ENCODE data around the gene FAF1.

FAF1 gene

DNA sequence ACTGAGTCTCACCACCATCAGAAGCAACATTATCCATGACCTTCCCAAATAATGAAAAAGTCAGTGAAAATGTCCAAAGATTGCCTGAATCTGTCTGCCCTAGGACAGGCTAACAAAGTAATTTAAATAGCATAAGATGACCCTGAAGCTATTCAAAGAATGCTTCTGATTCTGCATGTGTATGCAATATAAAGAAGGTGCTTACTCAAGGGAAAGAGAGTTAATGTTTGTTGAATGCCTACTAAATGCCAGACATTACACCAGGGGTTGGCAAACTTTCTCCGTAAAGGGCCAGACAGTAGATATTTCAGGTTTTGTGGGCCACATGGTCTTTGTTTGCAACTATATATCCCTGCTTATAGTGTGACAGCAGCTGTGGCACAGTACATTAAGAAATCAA, 314.9 kb downstream of the FAF1 start:
- no peak for DNase-seq

DNA sequence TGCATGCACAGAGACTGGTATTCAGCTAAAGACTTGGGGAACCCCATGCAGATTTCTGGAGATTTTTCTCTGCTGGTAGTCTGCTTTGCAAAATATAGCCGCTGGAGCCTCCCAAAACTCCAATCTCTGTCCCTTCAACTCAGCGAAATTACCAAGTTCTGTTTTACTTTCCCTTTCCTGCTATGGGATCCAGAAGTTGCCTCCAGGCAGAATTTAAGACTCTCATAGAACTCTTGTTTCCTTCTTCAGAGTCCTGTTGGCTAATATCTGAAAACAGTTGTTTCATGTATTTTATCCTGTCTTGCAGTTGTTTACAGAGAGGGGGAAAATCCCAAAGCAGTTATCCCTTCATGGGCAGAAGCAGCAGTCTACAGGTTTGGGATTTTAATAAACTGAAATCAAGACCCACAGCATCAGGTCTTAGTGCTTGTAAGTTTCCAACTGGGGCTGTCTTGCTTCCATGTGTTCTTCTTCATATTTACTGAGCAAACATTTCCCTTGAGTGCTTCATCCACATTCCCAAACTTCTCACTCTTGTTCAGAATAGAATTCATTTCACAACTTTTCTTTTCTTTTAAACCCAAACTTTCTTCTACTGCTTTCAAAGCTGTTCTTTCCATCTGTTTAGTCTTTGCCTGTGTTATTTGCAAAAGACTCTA, 315.5 kb downstream of the FAF1 start:
- no peak for DNase-seq

DNA sequence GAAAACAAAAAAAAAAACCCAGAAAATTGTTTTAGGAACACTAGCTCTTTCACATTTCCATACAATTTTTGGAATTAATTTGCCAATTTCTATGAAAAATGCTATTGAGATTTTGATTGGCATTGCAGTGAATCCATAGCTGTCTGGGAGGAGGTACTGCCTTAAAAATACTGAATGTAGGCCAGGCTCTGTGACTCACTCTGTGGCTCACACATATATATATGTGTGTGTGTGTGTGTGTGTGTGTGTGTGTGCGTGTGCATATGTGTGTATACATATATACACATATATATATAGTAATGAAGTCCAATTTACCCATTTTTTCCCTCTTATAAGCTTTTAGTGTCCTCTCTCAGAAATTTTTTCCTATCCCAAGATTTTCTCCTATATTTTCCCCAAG, 322.6 kb downstream of the FAF1 start:
- no peak for DNase-seq

DNA sequence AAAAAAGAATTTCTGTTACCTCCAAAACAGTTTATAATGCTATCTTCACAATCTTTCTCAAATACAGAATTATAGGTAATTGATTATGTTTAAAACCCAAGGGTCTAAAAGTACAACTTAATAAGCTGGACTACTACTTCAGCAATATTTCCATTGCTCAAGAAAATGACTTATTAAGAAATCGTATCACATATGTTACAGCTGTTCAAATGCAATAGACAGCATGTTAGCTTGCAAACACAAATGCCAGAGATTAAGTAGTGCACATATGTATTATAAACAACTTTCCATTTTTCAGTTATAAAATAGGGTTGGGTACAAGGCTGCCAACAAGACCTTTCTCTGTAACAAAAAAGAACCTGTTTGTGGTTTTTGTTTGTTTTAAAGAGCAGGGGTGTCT, 325.8 kb downstream of the FAF1 start:
- no peak for DNase-seq

DNA sequence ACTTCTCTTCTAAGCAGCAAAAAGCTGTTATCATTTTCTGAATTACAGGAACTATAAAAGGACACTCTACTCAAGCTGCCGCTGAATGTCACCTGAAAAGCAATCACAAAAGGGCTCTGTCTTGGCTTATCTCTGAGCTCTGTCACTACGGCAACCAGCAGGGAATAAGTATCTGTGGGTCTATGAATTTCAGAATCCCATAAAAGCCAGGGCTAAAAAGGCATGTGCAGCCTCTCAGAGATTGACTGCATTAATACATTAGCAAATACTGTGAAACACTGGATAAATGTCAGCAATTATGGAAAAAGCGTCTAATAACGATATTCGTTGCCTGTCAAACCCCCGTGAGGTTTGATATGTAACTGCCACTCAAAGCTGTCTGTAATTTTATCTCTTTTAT, 326.6 kb downstream of the FAF1 start:
- peak in 1 of 56 donors; percentile 8 for DNase-seq

DNA sequence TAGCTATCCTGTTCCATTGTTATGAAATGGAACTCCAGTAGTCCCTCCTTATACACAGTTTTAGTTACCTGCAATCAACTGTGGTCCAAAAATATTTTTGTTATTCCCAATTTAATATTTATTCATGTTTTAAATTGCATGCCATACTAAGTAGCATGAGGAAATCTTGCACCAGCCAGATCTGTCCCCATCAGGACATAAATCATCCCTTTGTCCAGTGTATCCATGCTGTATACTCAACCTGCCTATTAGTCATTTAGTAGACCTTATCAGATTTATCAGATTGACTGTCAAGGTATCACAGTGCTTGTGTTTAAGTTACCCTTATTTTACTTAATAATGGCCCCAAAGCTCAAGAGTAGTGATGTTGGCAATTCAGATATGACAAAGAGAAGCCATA, 328.9 kb downstream of the FAF1 start:
- DNase-seq: no peak

DNA sequence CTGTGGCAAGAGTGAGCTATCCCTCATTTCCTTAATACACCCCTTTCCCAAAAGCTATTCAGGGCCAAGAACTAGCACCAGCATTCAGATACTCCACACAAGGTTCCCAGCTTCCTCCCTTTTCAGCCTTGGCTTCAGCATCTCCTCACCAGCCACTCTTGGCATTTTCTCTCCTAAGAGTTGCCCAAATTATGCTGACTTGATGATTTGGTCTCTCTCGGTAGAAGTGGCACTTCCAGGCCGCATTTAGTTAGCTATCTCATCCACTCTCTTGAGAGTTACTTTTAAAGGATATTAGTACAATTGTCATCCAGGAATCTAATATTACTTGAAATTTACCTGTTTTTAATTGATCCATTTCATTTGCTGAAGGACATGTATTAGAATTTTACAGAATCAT, 337.8 kb downstream of the FAF1 start:
- DNase-seq: no peak

DNA sequence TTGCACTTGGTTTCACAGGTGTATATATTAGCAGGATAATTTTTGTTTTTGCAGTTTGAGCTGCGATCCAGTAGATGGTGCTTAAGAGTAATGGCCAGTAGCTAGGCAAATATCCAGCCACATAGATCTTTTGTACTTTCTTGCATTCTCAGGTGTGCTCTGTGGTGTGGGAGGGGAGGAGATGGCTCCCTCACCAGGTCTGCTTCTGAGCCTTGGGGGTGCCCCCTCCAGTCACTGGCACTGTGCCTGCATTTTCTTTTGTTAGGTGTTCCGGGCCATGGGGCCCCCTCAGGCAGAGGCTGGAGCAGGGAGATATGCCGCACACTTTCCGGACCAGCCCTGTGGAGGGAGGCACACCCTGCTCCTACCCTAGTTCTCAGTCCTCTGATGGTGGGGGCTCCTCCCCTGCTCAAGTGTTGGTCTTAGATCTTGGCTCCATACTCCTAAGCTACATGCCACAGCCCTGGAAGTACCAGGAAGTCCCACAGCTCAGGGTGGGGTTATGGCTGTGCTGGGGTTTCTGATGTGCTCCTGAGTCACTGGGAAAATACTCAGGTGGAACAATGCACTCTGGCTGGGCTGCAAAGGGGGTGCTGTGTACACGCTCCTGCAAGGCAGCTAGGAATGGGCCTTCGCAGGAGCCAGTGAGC, 339.3 kb downstream of the FAF1 start:
- DNase-seq: peak in 2 of 56 donors; percentile 14 to 15

DNA sequence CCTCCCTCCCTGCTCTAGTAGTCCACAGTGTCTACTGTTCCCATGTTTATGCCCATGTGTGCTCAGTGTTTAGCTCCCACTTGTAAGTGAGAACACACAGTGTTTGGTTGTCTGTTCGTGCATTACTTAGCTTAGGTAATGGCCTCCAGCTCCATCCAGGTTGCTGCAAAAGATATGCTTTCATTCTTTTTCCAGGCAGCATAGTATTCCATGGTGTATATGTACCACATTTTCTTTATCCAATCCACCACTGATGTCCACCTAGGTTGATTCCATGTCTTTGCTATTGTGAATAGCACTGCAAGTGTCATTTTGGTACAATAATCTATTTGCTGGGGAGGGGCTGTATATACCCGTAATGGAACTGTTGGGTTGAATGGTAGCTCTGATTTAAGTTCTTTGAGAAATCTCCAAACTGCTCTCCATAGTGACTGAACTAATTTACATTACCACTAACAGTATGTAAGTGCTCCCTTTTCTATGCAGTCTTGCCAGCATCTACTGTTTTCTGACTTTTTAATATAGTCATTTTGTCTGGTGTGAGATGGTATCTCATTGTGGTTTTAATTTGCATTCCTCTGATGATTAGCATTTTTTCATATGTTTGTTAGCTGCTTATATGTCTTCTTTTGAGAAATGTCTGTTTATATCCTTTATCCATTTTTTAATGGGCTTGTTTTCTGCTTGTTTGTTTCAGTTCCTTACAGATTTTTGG, 344.9 kb downstream of the FAF1 start:
- DNase-seq: no peak

DNA sequence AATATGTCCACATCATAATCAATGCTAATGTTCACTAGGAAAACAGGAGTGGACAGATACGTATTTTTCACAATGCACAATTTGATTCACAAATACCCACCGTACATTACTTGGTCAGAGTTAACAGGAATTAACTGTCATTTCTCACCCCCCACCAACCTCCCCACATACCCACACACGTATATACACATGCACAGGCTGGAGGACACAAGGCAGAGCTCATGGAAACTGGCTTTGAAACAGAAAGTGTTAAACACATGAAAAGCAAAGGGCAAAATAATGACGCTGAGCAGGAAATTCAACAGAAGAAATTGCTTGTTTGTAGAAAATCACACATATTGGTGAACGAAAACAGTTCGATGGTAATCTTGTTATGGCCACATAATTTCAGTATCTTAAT, 348.4 kb downstream of the FAF1 start:
- peak in 1 of 56 donors; percentile 8 for DNase-seq

DNA sequence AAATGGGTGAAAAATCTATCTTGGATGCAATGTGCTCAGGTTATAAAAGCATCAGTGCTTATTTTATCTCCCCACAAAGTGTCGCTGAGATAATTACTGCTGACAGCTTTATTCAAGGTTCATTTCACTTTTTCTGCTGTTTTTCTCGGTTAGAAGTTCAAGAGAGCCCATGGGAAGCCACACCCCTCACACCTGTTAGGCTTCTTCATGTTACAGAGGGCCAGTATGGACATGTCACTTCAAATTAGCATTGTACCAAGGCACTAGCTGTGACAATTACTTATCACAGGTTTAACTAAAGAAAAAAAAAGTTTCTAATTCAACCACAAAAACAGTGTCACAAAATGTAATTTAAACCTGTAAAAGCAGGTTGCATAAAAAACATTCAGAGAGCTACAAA, 349.5 kb downstream of the FAF1 start:
- DNase-seq: no peak

DNA sequence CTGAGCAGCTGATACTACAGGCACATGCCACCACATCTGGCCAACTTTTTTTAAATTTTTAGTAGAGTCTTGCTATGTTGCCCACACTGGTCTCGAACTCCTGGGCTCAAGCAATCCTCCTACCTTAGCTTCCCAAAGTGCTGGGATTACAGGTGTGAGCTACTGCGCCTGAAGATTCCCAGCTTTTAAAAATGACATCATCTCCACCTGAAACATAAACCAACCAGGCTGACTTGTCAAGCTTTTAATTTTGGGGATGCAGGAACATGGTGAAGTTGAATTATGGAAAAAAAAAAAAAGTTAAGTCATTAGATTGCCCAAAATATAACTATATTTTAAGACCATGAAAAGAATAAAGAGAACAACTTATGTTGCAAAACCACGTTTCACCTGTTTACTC, 350.6 kb downstream of the FAF1 start:
- no peak for DNase-seq

DNA sequence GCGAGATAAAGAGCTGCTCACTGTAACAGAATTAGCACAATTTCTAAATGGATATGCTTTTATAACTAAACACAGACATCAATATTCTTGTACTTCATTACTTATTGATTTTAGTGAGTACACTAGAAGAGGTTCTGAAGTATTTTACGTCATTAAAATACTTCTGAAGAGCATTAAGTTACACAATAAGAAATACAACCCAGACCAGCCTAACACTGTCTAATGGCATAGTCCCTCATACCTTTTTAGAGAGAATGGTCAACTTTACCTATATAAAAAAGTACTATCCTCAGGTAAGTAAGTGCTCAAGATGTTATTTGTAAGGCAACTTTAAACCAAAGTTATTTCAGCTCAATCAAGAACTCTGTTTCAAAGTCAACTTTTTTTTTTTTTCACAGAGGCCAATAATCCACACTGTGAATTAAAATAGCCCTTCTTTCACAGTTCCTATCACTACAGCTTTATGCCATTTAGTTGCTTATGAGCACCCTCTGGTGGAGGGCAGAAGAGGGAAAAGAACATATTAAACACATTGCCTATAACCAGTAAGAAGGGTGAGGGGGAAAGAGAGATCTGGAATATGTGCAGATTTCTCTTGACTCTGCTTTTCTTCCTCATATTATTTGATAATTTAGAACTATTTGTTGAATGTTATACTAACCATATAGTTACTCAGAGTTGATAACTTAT, 354.7 kb downstream of the FAF1 start:
- no peak for DNase-seq

DNA sequence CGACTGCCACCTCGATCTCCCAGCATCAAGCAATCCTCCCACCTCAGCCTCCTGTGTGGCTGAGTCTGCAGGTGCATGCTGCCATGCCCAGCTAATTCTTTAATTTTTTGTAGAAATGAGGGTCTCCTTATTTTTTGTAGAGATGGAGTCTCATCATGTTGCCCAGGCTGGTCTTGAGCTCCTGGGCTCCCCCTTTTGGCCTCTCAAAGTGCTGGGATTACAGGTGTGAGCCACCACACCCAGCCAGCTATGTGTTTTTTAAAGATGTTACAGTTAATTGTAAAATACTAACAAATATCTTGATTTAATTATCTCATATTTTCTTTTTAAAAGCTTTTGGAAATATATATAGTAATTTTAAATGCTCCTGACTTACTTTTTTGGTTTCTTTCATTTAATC, 355.5 kb downstream of the FAF1 start:
- no peak for DNase-seq

DNA sequence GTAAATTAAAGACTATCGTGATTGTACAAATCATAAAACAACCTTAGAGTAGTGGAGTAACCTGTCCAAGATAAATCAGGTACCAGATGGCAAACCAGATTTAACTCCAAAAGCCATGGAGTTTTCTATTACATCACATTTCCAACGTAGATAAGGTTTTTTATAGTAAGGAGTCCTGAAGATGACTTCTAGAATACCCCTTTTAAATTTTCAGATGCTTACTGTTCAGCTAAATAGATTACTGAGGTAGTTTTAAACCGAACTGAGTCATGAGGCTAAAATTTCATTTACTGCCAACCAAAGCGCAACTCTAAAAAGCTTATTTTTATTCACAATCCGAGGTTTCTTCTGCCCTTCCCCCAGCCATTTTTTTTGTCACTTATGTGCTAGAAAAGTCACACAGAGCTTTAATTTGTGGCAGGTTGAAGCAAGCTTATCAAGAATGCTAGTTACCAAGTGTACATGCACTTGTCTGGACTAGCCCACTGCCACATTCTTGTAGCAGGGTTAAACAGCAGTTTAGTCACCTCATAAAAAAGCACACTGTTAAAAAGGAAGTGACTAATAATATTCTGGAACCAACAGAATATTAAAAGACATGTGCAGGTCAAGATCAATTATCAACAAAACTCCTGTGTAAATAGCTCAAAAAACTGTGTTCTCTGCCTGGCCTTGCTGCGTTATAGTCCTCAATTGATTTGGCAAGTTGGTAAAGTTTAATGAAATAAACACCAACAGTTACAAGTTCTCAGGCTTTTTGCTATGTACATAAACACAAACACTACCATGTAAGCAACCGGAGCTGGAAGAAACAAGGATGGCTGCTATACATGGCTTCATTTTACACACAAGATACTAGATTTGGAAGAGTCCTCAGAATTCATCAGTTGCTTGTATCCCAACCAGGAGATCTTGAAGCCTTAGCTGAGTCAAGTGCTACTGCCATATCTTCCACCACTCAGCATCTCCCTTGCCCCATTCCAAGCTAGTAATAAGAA, 356.5 kb downstream of the FAF1 start:
- no peak for DNase-seq

DNA sequence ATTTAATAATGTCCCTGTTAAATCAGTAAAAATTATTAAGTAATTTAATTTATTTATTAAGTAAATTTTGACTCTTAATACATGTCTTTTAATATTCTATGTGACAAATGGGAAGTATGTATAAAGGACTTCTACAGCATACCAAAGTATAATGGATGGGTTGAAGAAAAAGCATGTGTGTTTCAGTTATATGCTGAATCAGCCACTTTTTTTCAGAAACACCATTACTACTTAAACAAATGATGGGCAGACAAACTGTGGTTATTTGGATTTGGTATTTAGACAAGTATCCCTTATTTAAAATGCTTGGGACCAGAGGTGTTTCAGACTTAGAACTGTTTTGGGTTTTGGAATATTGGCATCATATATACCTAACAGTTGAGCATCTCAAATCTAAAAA, 360.5 kb downstream of the FAF1 start:
- DNase-seq: no peak

DNA sequence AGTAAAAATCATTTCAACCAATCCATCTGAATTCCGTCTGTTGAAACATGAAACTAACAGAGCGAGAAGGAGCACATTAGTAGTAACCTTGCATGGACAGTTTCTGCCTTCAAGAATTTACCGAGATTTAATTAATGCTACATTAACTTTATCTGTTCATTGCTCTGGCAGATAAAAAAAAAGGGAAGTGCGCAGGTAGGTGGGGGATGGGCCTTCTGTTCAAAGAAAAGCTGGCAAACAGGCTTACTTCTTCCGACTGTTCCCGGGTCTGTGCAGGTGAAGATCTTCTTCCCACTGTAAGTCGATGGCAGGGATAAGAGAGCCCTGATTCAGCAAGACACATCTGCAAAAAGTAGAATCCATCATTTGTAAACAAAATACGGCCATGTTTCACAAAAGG, 364.2 kb downstream of the FAF1 start:
- no peak for DNase-seq

DNA sequence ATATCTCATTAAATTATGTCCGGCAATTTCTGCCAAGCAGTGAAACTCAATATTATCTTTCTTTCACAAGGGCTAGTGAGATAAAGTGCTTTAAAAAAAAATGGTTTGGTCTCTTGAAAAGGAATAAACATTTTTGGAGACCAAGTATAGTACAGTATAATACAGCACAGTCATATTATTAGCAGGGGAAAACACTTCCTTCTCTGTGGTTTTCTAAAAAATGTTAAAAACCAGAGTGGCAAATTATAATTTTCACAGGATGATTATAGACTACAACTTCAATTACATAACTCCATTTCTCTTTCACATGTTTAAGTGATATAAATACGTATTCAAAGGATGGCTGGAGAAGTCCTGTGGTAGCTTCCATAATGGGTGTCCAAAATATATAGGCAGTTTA, 366.6 kb downstream of the FAF1 start:
- DNase-seq: no peak

DNA sequence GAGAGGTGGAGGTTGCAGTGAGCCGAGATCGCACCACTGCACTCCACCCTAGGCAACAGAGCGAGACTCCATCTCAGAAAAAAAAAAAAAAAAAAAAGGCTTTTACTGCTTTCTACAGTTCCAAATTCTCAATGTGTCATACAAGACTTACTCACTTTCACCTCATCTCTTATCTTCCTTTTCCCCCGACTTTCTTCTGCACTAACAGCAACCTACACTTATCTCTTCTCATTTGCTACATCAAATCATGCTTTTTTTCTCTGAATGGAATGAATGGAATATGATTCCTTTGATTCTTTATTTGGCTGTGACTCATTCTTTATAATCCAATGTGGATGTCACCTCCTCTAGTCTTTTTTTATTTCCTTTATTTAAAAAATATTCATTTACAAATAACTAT, 368.5 kb downstream of the FAF1 start:
- DNase-seq: no peak

DNA sequence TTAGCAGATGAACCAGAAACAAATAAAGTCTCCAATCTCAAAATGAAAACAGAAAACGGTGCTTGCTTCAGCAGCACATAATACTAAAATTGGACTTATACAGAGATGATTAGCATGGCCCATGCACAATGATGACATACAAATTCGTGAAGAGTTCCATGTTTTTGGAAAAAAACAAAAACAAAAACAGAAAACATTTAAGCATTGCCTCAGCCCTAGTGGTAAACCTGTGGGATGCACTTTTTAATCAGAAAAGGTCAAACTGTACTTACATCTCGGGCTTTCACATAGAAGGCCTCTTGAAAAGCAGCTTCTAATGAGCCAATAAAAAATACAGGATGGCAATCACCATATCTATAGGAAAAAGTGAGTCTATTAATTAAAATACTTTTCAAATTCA, 377.7 kb downstream of the FAF1 start:
- DNase-seq: no peak

DNA sequence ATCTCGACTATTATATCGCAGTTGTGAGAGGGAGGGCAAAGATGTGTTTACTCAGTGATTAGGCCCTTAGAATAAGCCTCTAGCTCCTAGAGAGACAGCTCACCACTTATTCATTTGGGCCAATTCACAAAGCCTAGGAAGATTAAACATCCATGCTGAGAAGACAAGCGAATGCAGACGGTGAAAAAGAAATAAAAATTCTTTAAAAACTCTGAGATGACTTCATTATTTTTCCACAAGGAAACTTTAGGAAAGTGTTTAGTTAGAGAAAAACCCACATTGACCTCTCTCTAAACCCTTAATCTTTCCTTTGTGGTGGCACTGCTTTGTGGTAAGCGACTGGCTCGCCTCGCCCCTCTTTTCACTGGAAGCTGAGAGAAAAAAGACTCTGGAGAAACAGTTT, 390.0 kb downstream of the FAF1 start:
- DNase-seq: no peak
